Fibroblast of skin of right biceps (primary cell): ENCODE results near the gene BIK.

ENCODE experiments used
- DNase-seq: peaks from one replicate; pipeline ENCODE4 v3.0.0-alpha.2; 2013

BIK gene

GRCh38 chr22:43163241-43163795 lies 52.8 kb downstream of the BIK start:
- no peak for DNase-seq

GRCh38 chr22:43164636-43165035 lies 54.1 kb downstream of the BIK start:
- no peak for DNase-seq

- DNase-seq = no peak
Measured at GRCh38 chr22:43166132-43166930, 55.8 kb downstream of the BIK start.

GRCh38 chr22:43167001-43167589 lies 56.5 kb downstream of the BIK start:
- DNase-seq = no peak

- DNase-seq = peak; percentile 34
Measured at GRCh38 chr22:43168471-43169309, 58.1 kb downstream of the BIK start.

- no peak for DNase-seq
Measured at GRCh38 chr22:43169310-43170130, 59.0 kb downstream of the BIK start.

GRCh38 chr22:43170131-43170480 lies 59.6 kb downstream of the BIK start:
- DNase-seq = no peak

- DNase-seq = no peak
Measured at GRCh38 chr22:43171019-43171491, 60.5 kb downstream of the BIK start.

- no peak for DNase-seq
Measured at GRCh38 chr22:43171607-43172006, 61.1 kb downstream of the BIK start.

GRCh38 chr22:43172191-43172590 lies 61.6 kb downstream of the BIK start:
- DNase-seq = no peak

- DNase-seq = no peak
Measured at GRCh38 chr22:43173566-43173965, 63.0 kb downstream of the BIK start.

GRCh38 chr22:43173976-43174720 lies 63.6 kb downstream of the BIK start:
- no peak for DNase-seq

- DNase-seq = no peak
Measured at GRCh38 chr22:43174941-43175531, 64.5 kb downstream of the BIK start.

GRCh38 chr22:43176090-43176489 lies 65.5 kb downstream of the BIK start:
- DNase-seq = no peak

- DNase-seq = no peak
Measured at GRCh38 chr22:43177479-43177878, 66.9 kb downstream of the BIK start.
